ENCODE data around the gene TIMM21.

Gene TIMM21

GRCh38 chr18:74190086-74190485 is 41.8 kb downstream of the TIMM21 start:
- DNase-seq: no peak

GRCh38 chr18:74191577-74191976 is 43.3 kb downstream of the TIMM21 start:
- no peak for DNase-seq

GRCh38 chr18:74194691-74195090 is 46.4 kb downstream of the TIMM21 start:
- no peak for DNase-seq

- DNase-seq: peak in 18 of 51 donors; percentile 2 to 88 (median 23)
Measured at GRCh38 chr18:74196220-74197119, 48.1 kb downstream of the TIMM21 start.

GRCh38 chr18:74197705-74198341 is 49.5 kb downstream of the TIMM21 start:
- no peak for DNase-seq

GRCh38 chr18:74198453-74198852 is 50.1 kb downstream of the TIMM21 start:
- DNase-seq: no peak

- DNase-seq: no peak
Measured at GRCh38 chr18:74200780-74201179, 52.5 kb downstream of the TIMM21 start.

GRCh38 chr18:74203811-74204210 is 55.5 kb downstream of the TIMM21 start:
- no peak for DNase-seq

- DNase-seq: peak in 3 of 51 donors; percentile 2 to 33 (median 5)
Measured at GRCh38 chr18:74204526-74205152, 56.3 kb downstream of the TIMM21 start.
